Mesendoderm (in vitro differentiated cells): Measurements from ENCODE around the gene PPP1R12C.
"Not testable (repeated sequence)": the region's sequence is repeated elsewhere in the genome, so short reads cannot be mapped to it uniquely, and the experiment has no call there.

ENCODE experiments used
- DNase-seq: peaks from one replicate; pipeline ENCODE4 v3.0.0; 2013
- H2AK5ac ChIP-seq: 2 replicates; pipeline ENCODE4 v1.6.1; 2013; ENCODE audit warnings: low read length, inconsistent platforms
- H2BK120ac ChIP-seq: 2 replicates; pipeline ENCODE4 v1.6.1; 2013; ENCODE audit warnings: low read depth, mild to moderate bottlenecking, low read length, moderate library complexity, mixed read lengths
- H2BK15ac ChIP-seq: replicated peaks from 2 replicates; pipeline ENCODE4 v1.6.1; 2013; ENCODE audit warnings: low read depth, mild to moderate bottlenecking, moderate library complexity
- H2BK5ac ChIP-seq: 2 replicates; pipeline ENCODE4 v1.6.1; 2013; ENCODE audit warnings: low read length, inconsistent platforms
- H3K18ac ChIP-seq: 2 replicates; pipeline ENCODE4 v1.6.1; 2013; ENCODE audit warnings: mild to moderate bottlenecking, low read length, mixed read lengths
- H3K23ac ChIP-seq: one replicate; pipeline ENCODE4 v1.6.1; 2013; ENCODE audit warnings: low read length
- H3K27ac ChIP-seq: 2 replicates; pipeline ENCODE4 v1.5.1; 2013; ENCODE audit warnings: low read depth, mild to moderate bottlenecking, inconsistent platforms, low read length, moderate library complexity
- H3K27me3 ChIP-seq: 2 replicates; pipeline ENCODE4 v1.6.1; 2013; ENCODE audit warnings: low read length, control low read depth, mild to moderate bottlenecking, inconsistent platforms; ENCODE audit not compliant: insufficient read depth, poor library complexity
- H3K36me3 ChIP-seq: 2 replicates; pipeline ENCODE4 v1.6.1; 2013; ENCODE audit warnings: low read length, inconsistent platforms; ENCODE audit not compliant: control insufficient read depth, insufficient read depth
- H3K4ac ChIP-seq: one replicate; pipeline ENCODE4 v1.6.1; 2013; ENCODE audit warnings: low read depth, mild to moderate bottlenecking, low read length, moderate library complexity
- H3K4me1 ChIP-seq: 2 replicates; pipeline ENCODE4 v1.6.1; 2013; ENCODE audit warnings: low read depth, low read length, inconsistent platforms; ENCODE audit not compliant: control insufficient read depth
- H3K4me2 ChIP-seq: 2 replicates; pipeline ENCODE4 v1.6.1; 2013; ENCODE audit warnings: low read length
- H3K4me3 ChIP-seq: 2 replicates; pipeline ENCODE4 v1.5.1; 2013; ENCODE audit warnings: mild to moderate bottlenecking, low read length
- H3K56ac ChIP-seq: one replicate; pipeline ENCODE4 v1.6.1; 2013; ENCODE audit warnings: low read length
- H3K79me1 ChIP-seq: 2 replicates; pipeline ENCODE4 v1.6.1; 2013; ENCODE audit warnings: low read length, inconsistent platforms
- H3K79me2 ChIP-seq: 2 replicates; pipeline ENCODE4 v1.6.1; 2013; ENCODE audit warnings: mild to moderate bottlenecking, low read length; ENCODE audit not compliant: control insufficient read depth, insufficient read depth
- H3K9ac ChIP-seq: 2 replicates; pipeline ENCODE4 v1.6.1; 2013; ENCODE audit warnings: low read length, inconsistent platforms
- H4K5ac ChIP-seq: one replicate; pipeline ENCODE4 v1.6.1; 2013; ENCODE audit warnings: low read length
- H4K8ac ChIP-seq: one replicate; pipeline ENCODE4 v1.6.1; 2013; ENCODE audit warnings: low read depth, mild to moderate bottlenecking, control low read depth, low read length, moderate library complexity
- WGBS: extraction: QIAGEN DNeasy Blood & Tissue Kit; methylation state at CpG from one replicate; pipeline ENCODE4 v1.1.7; 2013; ENCODE audit warnings: low lambda C conversion rate, missing lambda C conversion rate; ENCODE audit not compliant: insufficient coverage; ENCODE audit errors: extremely low coverage; 5-methylcytosine and 5-hydroxymethylcytosine counted together

Gene PPP1R12C

DNA sequence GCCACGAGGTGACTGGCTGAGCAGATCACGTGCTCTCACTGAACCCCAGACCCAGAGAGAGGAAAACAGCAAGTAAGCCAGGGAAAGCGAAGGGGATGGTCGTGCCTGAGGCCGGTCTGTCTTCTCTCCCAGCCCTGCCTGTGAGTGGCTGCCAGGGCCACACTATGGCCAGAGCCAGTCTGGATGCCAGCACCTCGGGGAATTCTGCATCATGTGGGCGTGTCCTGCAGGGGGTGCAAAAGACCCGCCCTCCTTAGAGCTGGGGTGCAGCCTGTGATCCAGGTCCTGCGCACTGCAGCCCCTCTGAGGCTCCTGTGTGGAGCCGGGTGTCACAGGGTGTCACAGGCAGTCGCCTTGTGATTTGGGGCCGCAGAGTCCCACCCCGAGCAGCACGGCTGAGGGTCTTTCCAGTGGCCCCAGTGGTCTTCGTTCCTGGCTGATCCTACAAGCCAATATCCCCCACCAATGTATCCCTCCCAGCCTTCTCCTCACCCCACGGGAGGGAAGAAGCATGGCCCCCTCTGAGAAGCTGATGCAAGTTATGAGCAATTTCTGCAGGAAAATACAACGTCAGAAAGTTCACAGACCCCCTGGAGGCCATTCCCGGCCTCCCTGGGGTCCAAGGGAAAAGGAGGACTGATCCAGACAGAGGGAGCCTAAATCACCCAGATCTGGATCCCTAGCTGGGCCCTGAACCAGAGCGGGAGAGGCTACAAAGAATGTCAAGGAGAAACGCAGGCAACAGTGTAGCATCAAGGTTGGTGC lies 7.7 kb downstream of the PPP1R12C start:
- Histone ChIP-seq H4K8ac (no peak overlapping the region), H3K9ac (no peak overlapping the region), H2AK5ac (no peak overlapping the region), H3K4me2 (no peak overlapping the region), H3K36me3 (no peaks in the 10 kb centered on the region), H3K56ac (no peak overlapping the region), H3K4me1 (no peaks in the 10 kb centered on the region), H2BK120ac (no peak overlapping the region), H3K79me1 (peaks cover 28% of the 10 kb centered on the region), H3K27me3 (no peaks in the 10 kb centered on the region), H3K4ac (no peak overlapping the region), H3K4me3 (no peak overlapping the region), H3K27ac (no peak overlapping the region), H3K23ac (no peak overlapping the region), H3K18ac (no peak overlapping the region), H4K5ac (no peak overlapping the region), H2BK5ac (no peak overlapping the region), H3K79me2 (peaks cover 18% of the 10 kb centered on the region), H2BK15ac (no peak overlapping the region)
- no CpG with 5 or more reads among the region's 20 CpGs for WGBS
- DNase-seq = no peak

- not testable (repeated sequence) for H3K79me2 ChIP-seq, H3K9ac ChIP-seq, H3K4ac ChIP-seq, H3K4me3 ChIP-seq, DNase-seq, H3K4me2 ChIP-seq, H4K8ac ChIP-seq, H2BK5ac ChIP-seq, H3K27ac ChIP-seq, H2AK5ac ChIP-seq, H3K18ac ChIP-seq, H2BK15ac ChIP-seq, H3K56ac ChIP-seq, H3K4me1 ChIP-seq, H4K5ac ChIP-seq, H3K23ac ChIP-seq, H3K36me3 ChIP-seq, H2BK120ac ChIP-seq, H3K27me3 ChIP-seq
- H3K79me1 ChIP-seq = peaks cover 10% of the 10 kb centered on the region
- WGBS = no CpG with 5 or more reads among the region's 3 CpGs
These were observed 10.2 kb downstream of the PPP1R12C start for GRCh38 chr19:55107252-55107651.

DNA sequence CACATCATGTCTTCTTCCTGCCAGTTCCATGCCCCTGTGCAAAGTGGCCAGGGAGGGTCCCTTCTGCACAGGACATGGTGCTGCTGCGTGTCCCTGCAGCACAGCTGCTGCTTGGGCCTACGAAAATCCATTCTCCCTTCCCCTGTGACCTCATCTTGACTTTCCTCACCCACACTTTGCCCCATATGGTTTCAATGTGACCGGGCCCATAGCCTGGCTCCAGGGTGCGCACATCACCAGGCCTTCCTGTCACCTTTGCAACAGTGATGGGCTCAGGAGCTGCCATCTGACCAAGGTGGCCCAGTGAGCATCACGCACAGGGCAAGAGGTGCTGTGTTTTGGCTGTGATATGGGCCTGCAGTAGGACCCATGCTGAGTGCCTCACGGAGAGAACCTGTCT lies 10.8 kb downstream of the PPP1R12C start:
- H3K9ac ChIP-seq = no peak overlapping the region
- no peak overlapping the region for H2BK15ac ChIP-seq
- peaks cover 7% of the 10 kb centered on the region for H3K79me1 ChIP-seq
- DNase-seq = no peak
- WGBS = no CpG with 5 or more reads among the region's 6 CpGs
- H3K23ac ChIP-seq = no peak overlapping the region
- H3K27ac ChIP-seq = no peak overlapping the region
- H3K18ac ChIP-seq = no peak overlapping the region
- H3K4me2 ChIP-seq = no peak overlapping the region
- no peaks in the 10 kb centered on the region for H3K4me1 ChIP-seq
- no peak overlapping the region for H3K56ac ChIP-seq
- H2BK120ac ChIP-seq = no peak overlapping the region
- no peak overlapping the region for H2AK5ac ChIP-seq
- no peak overlapping the region for H4K5ac ChIP-seq
- no peaks in the 10 kb centered on the region for H3K27me3 ChIP-seq
- no peaks in the 10 kb centered on the region for H3K79me2 ChIP-seq
- peaks cover 2% of the 10 kb centered on the region for H3K36me3 ChIP-seq
- no peak overlapping the region for H3K4ac ChIP-seq
- no peak overlapping the region for H4K8ac ChIP-seq
- H2BK5ac ChIP-seq = no peak overlapping the region
- no peak overlapping the region for H3K4me3 ChIP-seq

DNA sequence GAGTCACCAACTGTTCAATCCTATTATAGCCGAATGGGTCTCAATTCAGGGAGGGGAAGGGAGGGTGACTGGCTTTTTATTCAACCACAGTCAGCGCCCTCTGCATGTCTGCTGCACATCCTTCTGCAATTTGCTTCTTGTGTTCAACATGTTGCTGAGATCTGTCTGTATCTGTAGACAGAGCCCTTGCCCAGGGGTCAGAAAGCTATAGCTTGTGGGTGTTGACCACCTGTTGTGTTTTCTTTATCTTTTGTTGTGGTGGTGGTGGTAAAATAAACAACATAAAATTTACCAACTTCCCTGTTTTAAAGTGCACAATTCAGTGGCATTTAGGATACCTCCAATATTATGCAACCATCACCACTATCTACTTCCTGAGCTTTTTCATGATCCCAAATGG lies 12.2 kb downstream of the PPP1R12C start:
- H3K23ac ChIP-seq = no peak overlapping the region
- H2BK15ac ChIP-seq = no peak overlapping the region
- H3K56ac ChIP-seq = no peak overlapping the region
- no peak overlapping the region for H3K27ac ChIP-seq
- no peak overlapping the region for H3K9ac ChIP-seq
- no peak for DNase-seq
- H3K36me3 ChIP-seq = peaks cover 2% of the 10 kb centered on the region
- H3K79me2 ChIP-seq = no peaks in the 10 kb centered on the region
- H3K4me2 ChIP-seq = no peak overlapping the region
- no peak overlapping the region for H4K8ac ChIP-seq
- H3K18ac ChIP-seq = no peak overlapping the region
- H3K4me1 ChIP-seq = no peaks in the 10 kb centered on the region
- H4K5ac ChIP-seq = no peak overlapping the region
- H2BK5ac ChIP-seq = no peak overlapping the region
- no peaks in the 10 kb centered on the region for H3K27me3 ChIP-seq
- H3K4ac ChIP-seq = no peak overlapping the region
- no CpG with 5 or more reads among the region's 2 CpGs for WGBS
- H3K4me3 ChIP-seq = no peak overlapping the region
- H3K79me1 ChIP-seq = peaks cover 6% of the 10 kb centered on the region
- H2BK120ac ChIP-seq = no peak overlapping the region
- no peak overlapping the region for H2AK5ac ChIP-seq

- peaks cover 3% of the 10 kb centered on the region for H3K79me1 ChIP-seq
- H4K5ac ChIP-seq = no peak overlapping the region
- peaks cover 2% of the 10 kb centered on the region for H3K36me3 ChIP-seq
- no peak overlapping the region for H2BK120ac ChIP-seq
- no peak overlapping the region for H3K18ac ChIP-seq
- H3K23ac ChIP-seq = no peak overlapping the region
- H2AK5ac ChIP-seq = no peak overlapping the region
- no peak overlapping the region for H3K4me2 ChIP-seq
- no peak overlapping the region for H3K56ac ChIP-seq
- no peaks in the 10 kb centered on the region for H3K27me3 ChIP-seq
- H3K4me1 ChIP-seq = no peaks in the 10 kb centered on the region
- no peak for DNase-seq
- H3K4ac ChIP-seq = no peak overlapping the region
- no peak overlapping the region for H3K27ac ChIP-seq
- no CpG with 5 or more reads among the region's 9 CpGs for WGBS
- H4K8ac ChIP-seq = no peak overlapping the region
- H3K9ac ChIP-seq = no peak overlapping the region
- H2BK15ac ChIP-seq = no peak overlapping the region
- no peak overlapping the region for H3K4me3 ChIP-seq
- no peak overlapping the region for H2BK5ac ChIP-seq
- no peaks in the 10 kb centered on the region for H3K79me2 ChIP-seq
These were observed 14.2 kb downstream of the PPP1R12C start for GRCh38 chr19:55103190-55103589.

GRCh38 chr19:55101261-55101660 lies 16.2 kb downstream of the PPP1R12C start:
- H3K9ac ChIP-seq = no peak overlapping the region
- no peak overlapping the region for H2BK5ac ChIP-seq
- H3K56ac ChIP-seq = no peak overlapping the region
- no peak overlapping the region for H3K27ac ChIP-seq
- no peak overlapping the region for H2BK120ac ChIP-seq
- no peak overlapping the region for H2AK5ac ChIP-seq
- H3K36me3 ChIP-seq = peaks cover 2% of the 10 kb centered on the region
- H3K79me1 ChIP-seq = no peaks in the 10 kb centered on the region
- no peak overlapping the region for H2BK15ac ChIP-seq
- no peak overlapping the region for H3K4me3 ChIP-seq
- H3K4me1 ChIP-seq = no peaks in the 10 kb centered on the region
- H4K8ac ChIP-seq = no peak overlapping the region
- WGBS = no CpG with 5 or more reads among the region's 10 CpGs
- no peak for DNase-seq
- H3K23ac ChIP-seq = no peak overlapping the region
- no peaks in the 10 kb centered on the region for H3K27me3 ChIP-seq
- no peaks in the 10 kb centered on the region for H3K79me2 ChIP-seq
- H3K18ac ChIP-seq = no peak overlapping the region
- no peak overlapping the region for H3K4ac ChIP-seq
- no peak overlapping the region for H4K5ac ChIP-seq
- no peak overlapping the region for H3K4me2 ChIP-seq
